ENCODE results near the gene DYSF. TPM values are rescaled to one million over a fixed set of nuclear protein-coding genes. Genes with fewer than 3 reads are reported as not detected.
A peak's percentile ranks its signal among the peaks of the same experiment; 100 is the strongest.

Gene DYSF
- total RNA-seq, 1 experiment from 2014 or later, result 5.5 TPM

DNA sequence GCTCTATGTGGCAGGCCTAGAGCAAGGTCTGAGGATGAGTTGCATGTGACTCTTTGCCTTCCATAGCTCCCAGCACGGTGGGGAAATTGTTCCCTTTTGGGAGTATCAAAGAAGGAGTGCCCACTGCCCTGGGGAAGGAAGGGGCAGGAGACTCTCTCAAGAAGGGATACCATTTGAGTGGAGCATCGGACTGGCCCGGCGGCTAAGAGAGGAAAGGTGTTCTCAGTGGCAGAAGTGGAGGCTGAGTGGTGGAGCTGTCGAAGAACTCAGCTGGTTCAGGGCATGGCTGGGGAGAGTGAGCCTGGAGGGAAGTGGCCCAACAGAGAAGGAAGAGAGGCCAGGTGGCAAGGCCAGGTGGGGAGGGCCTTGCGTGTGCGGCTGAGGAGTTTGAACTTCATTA, 235.2 kb downstream of the DYSF start:
- Histone ChIP-seq H2BK20ac (ENCODE audit: low read depth, low read length, poor library complexity, severe bottlenecking) (no peak overlapping the region), H4K5ac (ENCODE audit: insufficient read length, low read depth, low read length) (no peak overlapping the region), H3K18ac (ENCODE audit: insufficient read length, low read depth, low read length) (no peak overlapping the region), H3K9me3 (ENCODE audit: control insufficient read depth, low read depth, low read length) (no peaks in the 10 kb centered on the region), H2AFZ (ENCODE audit: low read length) (no peak overlapping the region), H2AK5ac (ENCODE audit: insufficient read length, low read length) (no peak overlapping the region), H3T11ph (ENCODE audit: low read length) (no peak overlapping the region), H3K14ac (ENCODE audit: insufficient read depth, low read length) (no peak overlapping the region), H2BK120ac (ENCODE audit: low read depth, low read length, poor library complexity, severe bottlenecking) (no peak overlapping the region), H3K27me3 (ENCODE audit: insufficient read depth, low read length) (no peaks in the 10 kb centered on the region), H3K27ac (ENCODE audit: insufficient read length, low read depth, low read length) (no peak overlapping the region), H3K4me2 (ENCODE audit: insufficient read depth, insufficient read length, low read length) (no peak overlapping the region), H3K9ac (ENCODE audit: extremely low read depth, insufficient read length, low read length) (no peak overlapping the region), H3K56ac (ENCODE audit: insufficient read length, low read depth, low read length) (no peak overlapping the region), H2BK5ac (ENCODE audit: insufficient read length, low read length) (no peak overlapping the region), H4K8ac (replicated peaks; ENCODE audit: insufficient read length, low read depth, low read length) (no peak overlapping the region), H3K4ac (ENCODE audit: low read depth, low read length) (no peak overlapping the region), H3K23me2 (ENCODE audit: insufficient read length, low read depth, low read length, poor library complexity, severe bottlenecking) (no peaks in the 10 kb centered on the region), H3K23ac (ENCODE audit: insufficient read length, low read depth, low read length) (no peak overlapping the region), H2BK12ac (ENCODE audit: insufficient read length, low read depth, low read length) (no peak overlapping the region), H4K91ac (ENCODE audit: insufficient read length, low read depth, low read length) (no peak overlapping the region), H3K79me1 (ENCODE audit: insufficient read depth, low read depth, low read length, poor library complexity, severe bottlenecking) (no peaks in the 10 kb centered on the region), H4K20me1 (ENCODE audit: control insufficient read depth, insufficient read depth, insufficient read length) (no peaks in the 10 kb centered on the region), H2BK15ac (ENCODE audit: low read depth, low read length) (no peak overlapping the region), H3K4me1 (ENCODE audit: insufficient read depth, low read length) (no peaks in the 10 kb centered on the region), H3K79me2 (ENCODE audit: insufficient read depth, low read length) (no peaks in the 10 kb centered on the region)
- H3K27ac Mint-ChIP-seq, result peak overlapping the region in 1 of 3 experiments; percentile 41; a peak in 1 of 7 replicates
- peaks cover 27 to 28% of the 10 kb centered on the region in 2 experiments for H3K4me1 Mint-ChIP-seq
- H3K9me3 Mint-ChIP-seq, result no peaks in the 10 kb centered on the region; a peak in 1 of 5 replicates
- no peak for DNase-seq
- WGBS (ENCODE audit: extremely low coverage, insufficient read length, low lambda C conversion rate), result no CpG with 5 or more reads among the region's 7 CpGs
- H3K27me3 Mint-ChIP-seq (ENCODE audit: low read depth), result peaks cover 24% of the 10 kb centered on the region
- peaks cover 0 to 3% (median 3%) of the 10 kb centered on the region in 3 experiments; a peak in 3 of 7 replicates for H3K36me3 Mint-ChIP-seq (ENCODE audit: insufficient read depth in 1 of 3, low read depth in 3 of 3)
- TF ChIP-seq, protein P1, sequence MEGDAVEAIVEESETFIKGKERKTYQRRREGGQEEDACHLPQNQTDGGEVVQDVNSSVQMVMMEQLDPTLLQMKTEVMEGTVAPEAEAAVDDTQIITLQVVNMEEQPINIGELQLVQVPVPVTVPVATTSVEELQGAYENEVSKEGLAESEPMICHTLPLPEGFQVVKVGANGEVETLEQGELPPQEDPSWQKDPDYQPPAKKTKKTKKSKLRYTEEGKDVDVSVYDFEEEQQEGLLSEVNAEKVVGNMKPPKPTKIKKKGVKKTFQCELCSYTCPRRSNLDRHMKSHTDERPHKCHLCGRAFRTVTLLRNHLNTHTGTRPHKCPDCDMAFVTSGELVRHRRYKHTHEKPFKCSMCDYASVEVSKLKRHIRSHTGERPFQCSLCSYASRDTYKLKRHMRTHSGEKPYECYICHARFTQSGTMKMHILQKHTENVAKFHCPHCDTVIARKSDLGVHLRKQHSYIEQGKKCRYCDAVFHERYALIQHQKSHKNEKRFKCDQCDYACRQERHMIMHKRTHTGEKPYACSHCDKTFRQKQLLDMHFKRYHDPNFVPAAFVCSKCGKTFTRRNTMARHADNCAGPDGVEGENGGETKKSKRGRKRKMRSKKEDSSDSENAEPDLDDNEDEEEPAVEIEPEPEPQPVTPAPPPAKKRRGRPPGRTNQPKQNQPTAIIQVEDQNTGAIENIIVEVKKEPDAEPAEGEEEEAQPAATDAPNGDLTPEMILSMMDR (conservative IDR thresholded peaks at IDR 0.05), result no peak
- no peak overlapping the region for H3K4me3 Mint-ChIP-seq

Data from H9 (cell line).